IMR-90 (cell line): ENCODE data around the gene LBH. TPM values are rescaled to one million over a fixed set of nuclear protein-coding genes. Genes with fewer than 3 reads are reported as not detected.

Experiments used
- ATAC-seq: fragments of 200-7000 bp; cut with Tn5 transposase; 2 replicates; pipeline ENCODE4 v1.9.1; 2020; ENCODE audit warnings: low read depth, mild to moderate bottlenecking, moderate library complexity
- BruUV-seq: library from RNA; stranded (reverse); fragments of 400-500 nt; replicated peaks from 2 replicates; lab custom pipeline; 2021; lab: Mats Ljungman, UMichigan
- CTCF ChIA-PET: fragments of 300-600 bp; formaldehyde crosslinking; extraction: SDS; loops from one replicate; lab custom pipeline; 2021; ENCODE audit warnings: antibody characterized with exemption; lab: Yijun Ruan, JAX
- POLR2A ChIA-PET: fragments of 300-600 bp; sonication (Branson Sonifier 250); formaldehyde crosslinking; loops from one replicate; lab custom pipeline; 2022; ENCODE audit warnings: antibody characterized with exemption; ENCODE audit not compliant: unreplicated experiment; lab: Charles Lee
- DNase-seq: peaks from one replicate; pipeline ENCODE4 v3.0.0; 2013
- H2AFZ ChIP-seq: replicated peaks from 2 replicates; pipeline ENCODE3; 2013; ENCODE audit warnings: low read length, mild to moderate bottlenecking; ENCODE audit not compliant: poor library complexity
- H2AK5ac ChIP-seq: 2 replicates; pipeline ENCODE4 v1.6.1; 2013; ENCODE audit warnings: low read depth, low read length, inconsistent platforms
- H2AK9ac ChIP-seq: replicated peaks from 2 replicates; pipeline ENCODE3; 2013; ENCODE audit warnings: mild to moderate bottlenecking, low read depth, low read length, moderate library complexity; ENCODE audit not compliant: poor library complexity
- H2BK120ac ChIP-seq: 2 replicates; pipeline ENCODE4 v1.6.1; 2013; ENCODE audit warnings: low read depth, low read length, inconsistent platforms
- H2BK15ac ChIP-seq: 3 replicates; pipeline ENCODE4 v1.6.1; 2013; ENCODE audit warnings: low read depth, low read length, inconsistent platforms
- H2BK20ac ChIP-seq: 2 replicates; pipeline ENCODE4 v1.6.1; 2013; ENCODE audit warnings: low read depth, mild to moderate bottlenecking, inconsistent platforms, low read length, moderate library complexity
- H2BK5ac ChIP-seq: 2 replicates; pipeline ENCODE4 v1.6.1; 2013; ENCODE audit warnings: mild to moderate bottlenecking, low read depth, low read length, inconsistent platforms; ENCODE audit not compliant: poor library complexity, severe bottlenecking
- H3K14ac ChIP-seq: replicated peaks from 2 replicates; pipeline ENCODE4 v1.6.1; 2013; ENCODE audit warnings: low read depth, low read length, inconsistent platforms
- H3K18ac ChIP-seq: 2 replicates; pipeline ENCODE4 v1.6.1; 2013; ENCODE audit warnings: low read depth, low read length, control low read depth
- H3K23ac ChIP-seq: 2 replicates; pipeline ENCODE4 v1.6.1; 2013; ENCODE audit warnings: low read depth, low read length, inconsistent platforms
- H3K27ac ChIP-seq: 2 replicates; pipeline ENCODE4 v1.5.1; 2013; ENCODE audit warnings: mild to moderate bottlenecking, control low read depth, low read length; ENCODE audit not compliant: insufficient read depth
- H3K27me3 ChIP-seq: 2 replicates; pipeline ENCODE4 v1.6.1; 2013; ENCODE audit warnings: low read length; ENCODE audit not compliant: control insufficient read depth, insufficient read depth
- H3K36me3 ChIP-seq: 2 replicates; pipeline ENCODE4 v1.6.1; 2013; ENCODE audit warnings: low read length, mixed read lengths; ENCODE audit not compliant: control insufficient read depth, insufficient read depth
- H3K4ac ChIP-seq: 2 replicates; pipeline ENCODE4 v1.6.1; 2013; ENCODE audit warnings: low read depth, low read length, inconsistent platforms
- H3K4me1 ChIP-seq: 2 replicates; pipeline ENCODE4 v1.6.1; 2013; ENCODE audit warnings: low read length, mixed read lengths; ENCODE audit not compliant: control insufficient read depth, insufficient read depth
- H3K4me2 ChIP-seq: 2 replicates; pipeline ENCODE4 v1.6.1; 2013; ENCODE audit warnings: low read depth, mild to moderate bottlenecking, control low read depth, low read length, moderate library complexity
- H3K4me3 ChIP-seq: 2 replicates; pipeline ENCODE4 v1.5.1; 2013; ENCODE audit warnings: low read depth, mild to moderate bottlenecking, control low read depth, low read length, moderate library complexity; ENCODE audit not compliant: insufficient read depth
- H3K56ac ChIP-seq: 2 replicates; pipeline ENCODE4 v1.6.1; 2013; ENCODE audit warnings: low read length, inconsistent platforms; ENCODE audit not compliant: insufficient read depth; ENCODE audit errors: extremely low read depth
- H3K79me1 ChIP-seq, 2 experiments: 2 replicates each; pipeline ENCODE4 v1.6.1; 2013; ENCODE audit warnings: low read length in 2 of 2, inconsistent platforms in 1 of 2, low read depth in 1 of 2
- H3K9ac ChIP-seq: 2 replicates; pipeline ENCODE4 v1.6.1; 2013; ENCODE audit warnings: low read depth, low read length, control low read depth
- H3K9me1 ChIP-seq: 2 replicates; pipeline ENCODE4 v1.6.1; 2013; ENCODE audit warnings: low read length, inconsistent platforms; ENCODE audit not compliant: insufficient read depth
- H3K9me3 ChIP-seq: 2 replicates; pipeline ENCODE4 v1.6.1; 2013; ENCODE audit warnings: low read length; ENCODE audit not compliant: control insufficient read depth, insufficient read depth
- H4K20me1 ChIP-seq: 2 replicates; pipeline ENCODE4 v1.6.1; 2013; ENCODE audit warnings: low read length, inconsistent platforms; ENCODE audit not compliant: insufficient read depth
- H4K5ac ChIP-seq: 2 replicates; pipeline ENCODE4 v1.6.1; 2013; ENCODE audit warnings: mild to moderate bottlenecking, low read depth, low read length, control low read depth
- H4K8ac ChIP-seq, 2 experiments: 2 replicates each; pipeline ENCODE4 v1.6.1; 2013; ENCODE audit warnings: low read depth in 2 of 2, low read length in 2 of 2, control low read depth in 1 of 2, inconsistent platforms in 1 of 2
- H4K91ac ChIP-seq: 2 replicates; pipeline ENCODE4 v1.6.1; 2013; ENCODE audit warnings: low read depth, low read length, inconsistent platforms; ENCODE audit not compliant: insufficient read depth
- MAZ ChIP-seq: IDR thresholded peaks from 2 replicates; pipeline ENCODE4 v1.6.1; 2012; ENCODE audit warnings: low read depth, mild to moderate bottlenecking, low read length, improper control_type of control experiment, moderate library complexity, borderline replicate concordance
- NFE2L2 ChIP-seq: fragments of 150-350 bp; IDR thresholded peaks from 2 replicates; pipeline ENCODE4 v1.6.1; 2016; ENCODE audit warnings: low read depth, mild to moderate bottlenecking, low read length
- RFX5 ChIP-seq: IDR thresholded peaks from 2 replicates; pipeline ENCODE4 v1.8.0; 2012; ENCODE audit warnings: low read depth, mild to moderate bottlenecking, low read length, moderate library complexity
- WGBS, 2 experiments: methylation state at CpG; one replicate each; pipeline versions ENCODE4 v1.1.5 to v1.1.7; 2013; ENCODE audit warnings: missing lambda C conversion rate in 2 of 2; ENCODE audit not compliant: insufficient read length in 1 of 2; ENCODE audit errors: extremely low coverage in 2 of 2; 5-methylcytosine and 5-hydroxymethylcytosine counted together
- dilution Hi-C: fragments of 300-500 bp; cut with HindIII; formaldehyde crosslinking; loops from one replicate; pipeline ENCODE4 v1.14.3; 2018; ENCODE audit warnings: low sequenced_read_pairs; ENCODE audit not compliant: unreplicated experiment
- in situ Hi-C: fragments of 300-500 bp; cut with MboI; formaldehyde crosslinking; loops from 3 replicates; pipeline ENCODE4 v1.14.3; 2019; ENCODE audit warnings: low sequenced_read_pairs, inconsistent platforms, mixed read lengths
- intact Hi-C: fragments of 100-400 bp; cut with micrococcal nuclease; formaldehyde crosslinking; loops from 2 replicates; pipeline ENCODE4 v1.10.0; 2022
- polyA plus RNA-seq, 3 experiments: library from polyadenylated mRNA; depleted of rRNA; stranded (reverse); fragments of >200 nt; gene quantifications; 2 replicates each; pipeline ENCODE4 v1.2.3, GENCODE V29; 2012; ENCODE audit warnings: low replicate concordance in 1 of 3
- total RNA-seq: library from RNA; depleted of rRNA; stranded (reverse); fragments of >200 nt; gene quantifications from 2 replicates; pipeline ENCODE4 v1.2.3, GENCODE V29; 2012
- TF ChIP-seq, protein P1 (sequence below): fragments of 150-350 bp; IDR thresholded peaks from 2 replicates; pipeline ENCODE4 v1.6.1; 2017; ENCODE audit warnings: mild to moderate bottlenecking, antibody characterized with exemption, low read length, low read depth
- TF ChIP-seq, protein P2 (sequence below): fragments of 150-350 bp; IDR thresholded peaks from 2 replicates; pipeline ENCODE4 v1.6.1; 2016; ENCODE audit warnings: low read depth, mild to moderate bottlenecking, low read length, moderate library complexity, borderline replicate concordance

Gene LBH
- total and polyA plus RNA-seq, 2 of the 4 experiments (the other 2 are of a cell fraction), result 158 to 202 TPM

DNA sequence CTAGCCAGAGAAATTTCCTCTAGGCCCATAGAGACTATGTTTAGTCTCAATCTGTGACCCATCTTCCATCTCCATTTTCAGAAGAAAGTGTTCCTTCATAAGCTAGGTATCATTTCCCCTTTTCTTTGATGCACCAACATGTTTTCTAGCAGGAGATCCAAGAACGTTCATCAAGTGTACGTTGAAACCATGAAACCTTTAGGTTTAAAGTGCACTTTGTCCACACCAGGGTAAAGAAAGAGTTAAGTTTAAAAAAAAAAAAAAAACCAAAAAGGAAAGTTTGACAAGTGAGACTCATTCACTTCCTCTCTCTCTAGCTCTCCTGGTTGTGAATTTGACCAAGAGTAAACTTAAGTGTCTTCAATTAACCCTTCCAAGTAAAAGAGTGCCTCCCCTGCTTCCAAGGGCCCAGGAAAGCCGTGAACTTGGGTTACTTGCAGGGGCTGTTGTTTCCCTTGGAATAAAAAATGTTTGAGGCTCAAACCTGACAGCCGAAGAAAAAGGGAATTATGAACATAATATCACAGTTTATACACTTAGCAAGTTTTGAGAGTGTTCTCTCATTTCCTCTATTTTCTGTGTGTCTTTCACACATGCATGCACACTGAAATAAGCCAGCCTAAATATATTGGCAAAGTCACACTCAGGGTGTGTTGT lies 56.7 kb downstream of the LBH start:
- BruUV-seq, result no TSS peak
- Histone ChIP-seq H2BK15ac (peak overlapping the region; percentile 73; the same call in 2 of the 3 replicates), H3K23ac (peak overlapping the region; percentile 29; the same call in 1 of the 2 replicates), H3K27ac (peak overlapping the region; percentile 89; the same call in 1 of the 2 replicates), H3K9me1 (peaks cover 16% of the 10 kb centered on the region), H3K36me3 (no peaks in the 10 kb centered on the region), H3K9me3 (no peaks in the 10 kb centered on the region), H4K5ac (peak overlapping the region; percentile 91), H3K4me2 (peak overlapping the region; percentile 11; the same call in 1 of the 2 replicates), H3K27me3 (no peaks in the 10 kb centered on the region), H3K14ac (peak overlapping the region; percentile 11; the same call in 1 of the 2 replicates), H2BK20ac (peak overlapping the region; percentile 78), H2AFZ (no peak overlapping the region), H3K4ac (peak overlapping the region; percentile 53; the same call in 1 of the 2 replicates), H4K8ac (peak overlapping the region; percentile 79 to 84), H3K79me1 (peaks cover 10 to 15% of the 10 kb centered on the region in 2 experiments; a peak in 3 of 4 replicates), H2BK120ac (peak overlapping the region; percentile 72), H2AK9ac (no peak overlapping the region), H3K4me3 (no peak overlapping the region), H4K20me1 (no peaks in the 10 kb centered on the region), H2AK5ac (peak overlapping the region; percentile 76), H3K4me1 (peaks cover 26% of the 10 kb centered on the region), H3K18ac (peak overlapping the region; percentile 91), H2BK5ac (peak overlapping the region; percentile 64), H3K56ac (peak overlapping the region; percentile 58), H4K91ac (peak overlapping the region; percentile 73), H3K9ac (peak overlapping the region; percentile 77)
- ChIA-PET CTCF (interaction anchor here (0.7 to 1.5 kb wide), 2 partner anchors 15 to 419 kb away, joined by 3 read pairs; no protein-coding TSS in a partner anchor), POLR2A (interaction anchor here (0.6 kb wide), 2 partner anchors 12 to 156 kb away, joined by 4 to 10 read pairs; no protein-coding TSS in a partner anchor)
- no peak for TF ChIP-seq NFE2L2
- no peak for TF ChIP-seq RFX5
- TF ChIP-seq, protein P1, sequence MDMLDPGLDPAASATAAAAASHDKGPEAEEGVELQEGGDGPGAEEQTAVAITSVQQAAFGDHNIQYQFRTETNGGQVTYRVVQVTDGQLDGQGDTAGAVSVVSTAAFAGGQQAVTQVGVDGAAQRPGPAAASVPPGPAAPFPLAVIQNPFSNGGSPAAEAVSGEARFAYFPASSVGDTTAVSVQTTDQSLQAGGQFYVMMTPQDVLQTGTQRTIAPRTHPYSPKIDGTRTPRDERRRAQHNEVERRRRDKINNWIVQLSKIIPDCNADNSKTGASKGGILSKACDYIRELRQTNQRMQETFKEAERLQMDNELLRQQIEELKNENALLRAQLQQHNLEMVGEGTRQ, result no peak
- no peak for TF ChIP-seq MAZ
- TF ChIP-seq, protein P2, sequence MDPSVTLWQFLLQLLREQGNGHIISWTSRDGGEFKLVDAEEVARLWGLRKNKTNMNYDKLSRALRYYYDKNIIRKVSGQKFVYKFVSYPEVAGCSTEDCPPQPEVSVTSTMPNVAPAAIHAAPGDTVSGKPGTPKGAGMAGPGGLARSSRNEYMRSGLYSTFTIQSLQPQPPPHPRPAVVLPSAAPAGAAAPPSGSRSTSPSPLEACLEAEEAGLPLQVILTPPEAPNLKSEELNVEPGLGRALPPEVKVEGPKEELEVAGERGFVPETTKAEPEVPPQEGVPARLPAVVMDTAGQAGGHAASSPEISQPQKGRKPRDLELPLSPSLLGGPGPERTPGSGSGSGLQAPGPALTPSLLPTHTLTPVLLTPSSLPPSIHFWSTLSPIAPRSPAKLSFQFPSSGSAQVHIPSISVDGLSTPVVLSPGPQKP, result no peak
- in situ Hi-C loops, result no loop called here
- dilution Hi-C loops, result no loop called here
- no peak for DNase-seq
- ATAC-seq, result no peak
- no CpG with 5 or more reads among the region's 4 CpGs for WGBS, 2 experiments
- intact Hi-C loops, result loop anchor here (1.0 kb wide), 1 partner anchor 8 kb away; no protein-coding TSS in a partner anchor
